Measurements from ENCODE around the gene PSME3.

PSME3 gene, protein sequence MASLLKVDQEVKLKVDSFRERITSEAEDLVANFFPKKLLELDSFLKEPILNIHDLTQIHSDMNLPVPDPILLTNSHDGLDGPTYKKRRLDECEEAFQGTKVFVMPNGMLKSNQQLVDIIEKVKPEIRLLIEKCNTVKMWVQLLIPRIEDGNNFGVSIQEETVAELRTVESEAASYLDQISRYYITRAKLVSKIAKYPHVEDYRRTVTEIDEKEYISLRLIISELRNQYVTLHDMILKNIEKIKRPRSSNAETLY

GRCh38 chr17:42832934-42833766 lies at the start of gene PSME3:
TSS of gene PSME3 (plus strand) at chr17:42833397. CDS start at chr17:42833632, 235 bp downstream.
- DNase-seq: peak; percentile 85

- DNase-seq: no peak
Observed at GRCh38 chr17:42783791-42784138, 49.4 kb upstream of the PSME3 start.

GRCh38 chr17:42784409-42784808 lies 48.8 kb upstream of the PSME3 start:
- DNase-seq: no peak

DNA sequence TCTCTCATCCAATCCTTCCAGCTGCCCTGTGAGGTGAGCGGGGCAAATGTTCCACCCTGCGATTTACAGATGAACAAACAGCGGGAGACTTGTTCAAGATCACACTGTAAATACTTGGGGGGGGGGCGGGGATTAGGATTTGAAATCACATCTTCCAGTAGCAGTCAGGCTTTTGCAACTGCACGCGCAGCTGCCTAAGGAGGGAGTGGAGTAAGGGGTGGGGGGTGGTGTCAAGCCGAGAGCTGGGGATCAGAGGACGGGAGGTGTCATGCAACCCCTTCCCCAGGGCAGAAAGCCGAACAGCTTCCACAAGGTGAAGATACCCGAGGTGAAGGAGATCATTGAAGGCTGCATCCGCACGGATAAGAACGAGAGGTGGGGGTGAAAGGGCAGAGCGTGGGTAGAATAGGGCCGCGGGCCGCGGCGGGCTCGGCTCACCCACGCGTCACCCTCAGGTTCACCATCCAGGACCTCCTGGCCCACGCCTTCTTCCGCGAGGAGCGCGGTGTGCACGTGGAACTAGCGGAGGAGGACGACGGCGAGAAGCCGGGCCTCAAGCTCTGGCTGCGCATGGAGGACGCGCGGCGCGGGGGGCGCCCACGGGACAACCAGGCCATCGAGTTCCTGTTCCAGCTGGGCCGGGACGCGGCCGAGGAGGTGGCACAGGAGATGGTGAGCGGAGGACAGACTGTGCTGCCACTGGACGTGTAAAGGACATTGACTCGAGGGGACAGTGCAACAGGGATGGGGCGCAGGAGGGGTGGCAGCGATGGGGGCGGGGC lies 48.2 kb upstream of the PSME3 start:
- DNase-seq: no peak

- DNase-seq: no peak
Observed at GRCh38 chr17:42787266-42787665, 45.9 kb upstream of the PSME3 start.

DNA sequence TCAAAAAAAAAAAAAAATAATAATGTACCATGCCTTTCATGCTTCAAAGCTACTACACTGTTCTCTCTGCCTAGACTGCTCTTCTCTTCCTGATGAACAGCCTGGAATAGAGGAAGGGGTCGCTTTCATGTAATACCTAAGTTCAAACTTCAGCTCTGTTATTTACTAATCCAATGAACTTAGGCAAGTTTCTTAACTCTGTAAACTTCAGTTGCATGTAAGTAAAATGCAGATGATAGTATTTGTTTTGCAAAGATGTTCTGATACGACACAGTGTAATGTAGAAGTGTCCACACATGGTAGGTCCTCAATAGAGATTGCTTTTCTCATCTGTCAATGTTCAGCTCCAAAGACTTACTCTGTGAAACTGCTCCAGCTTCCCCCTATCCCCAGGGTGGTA lies 41.2 kb upstream of the PSME3 start:
- no peak for DNase-seq

- no peak for DNase-seq
Observed at GRCh38 chr17:42792545-42792944, 40.7 kb upstream of the PSME3 start.

- DNase-seq: no peak
Observed at GRCh38 chr17:42795061-42795460, 38.1 kb upstream of the PSME3 start.

DNA sequence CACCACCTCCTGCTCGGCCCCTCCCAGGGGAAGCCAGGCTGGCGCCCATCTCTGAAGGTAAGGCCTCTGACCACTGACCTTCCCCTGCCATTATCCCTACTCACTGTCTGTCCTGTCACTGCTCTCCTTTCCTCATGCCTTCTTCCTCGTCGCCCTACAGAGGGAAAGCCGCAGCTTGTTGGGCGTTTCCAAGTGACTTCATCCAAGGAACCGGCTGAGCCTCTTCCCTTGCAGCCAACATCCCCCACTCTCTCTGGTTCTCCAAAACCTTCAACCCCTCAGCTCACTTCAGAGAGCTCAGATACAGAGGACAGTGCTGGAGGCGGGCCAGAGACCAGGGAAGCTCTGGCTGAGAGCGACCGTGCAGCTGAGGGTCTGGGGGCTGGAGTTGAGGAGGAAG lies 37.7 kb upstream of the PSME3 start:
- DNase-seq: no peak

DNA sequence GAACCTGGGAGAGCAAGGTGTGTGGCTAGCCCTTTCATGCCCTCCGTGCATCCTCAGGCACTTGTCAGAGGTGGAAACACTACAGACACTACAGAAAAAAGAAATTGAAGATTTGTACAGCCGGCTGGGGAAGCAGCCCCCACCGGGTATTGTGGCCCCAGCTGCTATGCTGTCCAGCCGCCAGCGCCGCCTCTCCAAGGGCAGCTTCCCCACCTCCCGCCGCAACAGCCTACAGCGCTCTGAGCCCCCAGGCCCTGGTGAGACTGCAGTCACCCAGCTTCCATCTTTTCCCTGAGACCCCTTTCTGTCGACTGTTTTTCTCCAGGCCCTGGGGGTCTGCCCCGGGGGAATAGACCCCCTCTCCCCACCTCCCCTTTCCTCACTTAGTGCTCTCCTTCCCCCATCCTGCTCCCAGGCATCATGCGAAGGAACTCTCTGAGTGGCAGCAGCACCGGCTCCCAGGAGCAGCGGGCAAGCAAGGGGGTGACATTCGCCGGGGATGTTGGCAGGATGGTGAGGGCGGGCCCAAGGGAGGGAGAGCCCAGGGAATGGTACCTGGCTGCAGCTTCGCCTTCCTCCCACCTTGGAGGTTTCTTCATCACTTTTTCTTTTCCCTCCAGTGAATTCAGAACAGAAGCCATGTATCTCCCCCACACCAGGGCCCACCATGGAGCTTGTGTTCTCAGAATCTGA lies 37.0 kb upstream of the PSME3 start:
- DNase-seq: no peak

- no peak for DNase-seq
Observed at GRCh38 chr17:42797067-42798007, 35.9 kb upstream of the PSME3 start.

GRCh38 chr17:42798011-42798382 lies 35.2 kb upstream of the PSME3 start:
- no peak for DNase-seq

- DNase-seq: peak; percentile 65
Observed at GRCh38 chr17:42798383-42799380, 34.5 kb upstream of the PSME3 start, which contains the start of the genes CNTD1 and COA3. TSS of gene CNTD1 (plus strand) at chr17:42798861. CDS start at chr17:42799068, 207 bp downstream. TSS of gene COA3 (minus strand) at chr17:42798704. CDS start at chr17:42798681, 23 bp downstream.

DNA sequence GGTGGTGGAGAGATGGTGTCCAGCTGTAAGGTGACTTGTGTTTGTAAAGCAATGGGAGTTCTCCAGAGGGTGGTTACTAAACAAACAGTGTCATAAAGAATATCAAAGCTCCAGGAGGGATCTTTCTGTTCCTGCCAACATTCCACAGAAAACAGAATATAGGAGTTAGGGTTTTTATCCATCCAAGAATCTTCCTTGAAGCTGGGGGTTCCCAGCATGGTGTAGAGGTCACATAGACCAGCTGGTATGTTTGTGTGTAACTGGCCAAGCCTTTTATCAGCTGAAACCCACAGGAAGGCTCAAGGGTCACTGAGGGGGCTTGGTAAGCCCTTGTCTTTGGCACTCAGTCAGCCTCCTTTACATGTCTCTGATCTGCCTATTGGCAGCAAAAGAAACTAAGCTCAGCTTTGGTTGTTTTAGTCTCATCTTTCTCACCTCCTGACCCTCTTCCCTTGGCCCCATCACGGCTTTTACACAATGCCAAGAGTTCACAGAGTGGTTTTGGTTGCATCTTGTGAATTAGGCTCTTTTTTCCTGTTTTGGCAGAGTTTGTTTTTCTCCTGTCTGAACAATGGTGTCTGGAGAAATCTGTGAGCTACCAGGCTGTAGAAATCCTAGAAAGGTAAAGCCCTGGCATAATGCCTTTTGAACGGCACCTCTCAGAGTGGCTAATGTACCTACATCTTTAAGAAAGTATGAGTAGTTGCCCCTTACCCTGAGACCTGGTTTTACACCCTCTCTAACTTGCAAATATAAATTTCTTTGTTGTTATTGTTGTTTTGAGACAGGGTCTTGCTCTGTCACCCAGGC lies 29.9 kb upstream of the PSME3 start:
- DNase-seq: no peak

DNA sequence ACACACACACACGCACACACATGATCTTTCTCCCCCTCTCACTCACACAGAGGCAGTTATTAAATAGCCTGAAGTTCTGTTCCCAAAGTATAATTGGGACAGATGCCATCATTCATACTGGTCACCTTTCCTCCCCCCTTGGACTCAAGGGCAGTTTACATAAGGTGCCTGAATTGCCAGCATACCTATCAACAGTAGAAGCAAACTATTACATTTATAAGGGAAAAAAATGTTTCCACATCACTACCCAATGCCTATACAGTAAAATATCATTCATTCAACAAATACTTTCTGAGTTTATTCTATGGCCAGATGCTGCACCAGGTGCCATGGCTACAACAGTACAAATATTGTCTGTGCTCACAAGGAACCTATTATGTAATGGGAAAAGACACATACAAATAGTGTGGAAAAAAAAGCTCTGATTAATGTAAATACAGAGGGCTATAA lies 28.3 kb upstream of the PSME3 start:
- DNase-seq: no peak

- DNase-seq: no peak
Observed at GRCh38 chr17:42806249-42806648, 26.9 kb upstream of the PSME3 start.

DNA sequence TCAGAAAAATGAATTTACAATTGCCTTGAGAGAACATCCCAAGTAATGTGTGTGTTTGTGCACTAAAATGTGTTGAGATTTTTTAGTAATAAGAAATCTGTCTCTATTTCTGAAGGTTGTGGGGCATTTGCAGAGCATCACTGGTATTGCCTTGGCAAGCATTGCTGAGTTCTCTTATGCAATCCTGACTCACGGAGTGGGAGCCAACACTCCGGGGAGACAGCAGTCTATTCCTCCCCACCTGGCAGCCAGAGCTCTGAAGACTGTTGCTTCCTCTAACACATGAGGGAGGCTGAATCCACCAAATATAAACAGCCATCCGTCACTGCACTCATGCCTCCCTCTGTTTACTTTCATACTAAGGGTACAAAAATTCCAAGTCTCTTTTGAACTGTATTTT lies 23.9 kb upstream of the PSME3 start:
- DNase-seq: no peak

DNA sequence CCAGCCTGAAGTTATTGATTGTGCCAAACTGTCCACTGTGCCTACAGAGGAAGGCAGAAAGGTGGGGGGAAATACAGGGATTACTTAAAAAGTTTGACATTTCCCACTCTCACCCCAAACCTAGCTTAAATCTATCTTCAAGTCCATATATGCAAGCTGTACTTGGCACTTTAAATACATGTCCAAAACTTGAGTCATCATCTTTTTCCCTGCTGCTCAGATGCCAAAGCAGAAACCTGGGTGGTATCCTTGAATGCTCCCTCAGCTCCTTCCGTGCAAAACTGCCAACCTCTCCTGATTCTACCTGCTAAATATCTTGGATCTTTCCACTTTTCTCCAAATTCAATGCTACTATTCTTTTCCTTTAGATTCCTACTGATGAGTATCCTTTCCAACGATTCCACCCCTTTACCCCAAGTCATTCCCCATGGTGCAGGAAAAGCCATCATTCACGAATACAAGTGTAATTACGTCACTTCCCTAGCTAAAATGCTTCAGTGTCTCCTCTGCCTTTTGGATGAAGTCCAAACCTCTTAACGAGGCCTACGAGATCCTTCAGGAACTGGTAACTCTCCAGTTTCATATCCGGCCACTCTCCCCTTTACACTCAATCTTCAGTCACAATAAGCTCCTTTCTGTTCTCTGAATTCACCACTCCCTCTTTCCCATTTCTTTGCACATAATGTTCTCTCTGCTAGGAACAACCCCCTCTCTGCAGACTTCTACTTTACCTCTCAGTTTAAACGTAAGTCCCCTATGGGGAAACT lies 18.4 kb upstream of the PSME3 start:
- no peak for DNase-seq

- no peak for DNase-seq
Observed at GRCh38 chr17:42817866-42818265, 15.3 kb upstream of the PSME3 start.
